Daoy (cell line): Measurements from ENCODE around the gene BRD3OS. TPM values are rescaled to one million over a fixed set of nuclear protein-coding genes. Genes with fewer than 3 reads are reported as not detected.

Experiments used
- DNase-seq: peaks from one replicate; pipeline ENCODE4 v3.0.0-alpha.2; 2015; ENCODE audit warnings: low read depth
- total RNA-seq: library from RNA; depleted of rRNA; stranded (reverse); fragments of >200 nt; shearing (Covaris generic); gene quantifications from 2 replicates; pipeline ENCODE4 v1.2.3, GENCODE V29; 2014

Gene BRD3OS
- total RNA-seq, 1 experiment from 2014 or later, result 12.8 TPM

DNA sequence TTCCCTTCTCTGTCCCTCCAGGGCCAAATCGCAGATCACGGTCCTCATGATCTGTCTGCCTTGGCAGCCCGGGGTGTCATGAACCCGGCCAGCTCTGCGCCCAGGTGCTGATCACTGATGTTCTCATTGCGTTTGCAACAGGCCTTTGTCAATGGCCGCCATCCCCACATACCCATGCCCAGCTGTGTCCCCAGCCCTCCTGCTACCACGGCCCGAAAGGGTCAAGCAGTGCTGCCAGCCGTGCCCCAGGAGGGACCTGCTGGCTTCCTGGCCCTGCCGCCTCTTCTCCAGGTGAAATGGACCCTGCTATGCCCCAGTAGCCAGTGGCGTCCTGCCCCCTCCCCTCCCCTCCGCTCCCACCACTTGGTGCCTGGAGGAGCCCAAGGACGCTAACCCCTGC, 20.4 kb upstream of the BRD3OS start:
- DNase-seq, result no peak

GRCh38 chr9:134005381-134005780, 19.9 kb upstream of the BRD3OS start:
- DNase-seq, result no peak

DNA sequence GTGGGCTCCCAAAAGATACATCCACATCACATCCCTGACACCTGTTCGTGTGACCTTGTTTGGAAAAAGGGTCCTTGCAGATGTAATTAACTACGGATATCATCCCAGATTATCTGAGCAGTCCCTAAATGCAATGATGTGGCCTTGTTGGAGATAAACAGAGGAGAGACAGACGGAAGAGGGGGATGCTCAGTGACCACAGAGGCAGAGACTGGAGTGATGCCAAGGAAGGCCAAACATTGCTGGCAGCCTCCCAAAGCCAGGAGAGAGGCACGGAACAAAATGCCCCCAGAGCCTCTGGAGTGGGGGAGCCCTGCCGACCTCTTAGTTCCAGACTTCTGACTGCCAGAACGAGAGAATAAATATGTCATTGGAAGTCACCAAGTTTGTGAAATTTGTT, 18.1 kb upstream of the BRD3OS start:
- no peak for DNase-seq

DNA sequence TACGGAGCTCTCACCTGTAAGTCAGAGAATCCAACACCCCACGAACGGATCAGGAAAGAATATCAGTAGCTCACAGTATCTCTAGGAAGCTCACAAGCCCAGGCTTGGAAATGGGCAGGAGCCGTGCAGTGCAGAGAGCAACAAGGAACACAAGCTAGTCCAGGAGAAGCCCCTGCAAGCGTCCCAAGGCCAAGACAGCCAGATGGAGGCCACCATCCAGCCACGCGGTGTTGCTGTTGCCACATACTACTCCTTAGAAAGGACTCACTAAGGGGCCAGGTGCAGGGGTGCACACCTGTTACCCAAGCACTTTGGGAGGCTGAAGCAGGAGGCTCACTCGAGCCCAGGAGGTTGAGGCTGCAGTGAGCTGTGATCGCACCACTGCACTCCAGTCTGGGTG, 17.7 kb upstream of the BRD3OS start:
- no peak for DNase-seq

DNA sequence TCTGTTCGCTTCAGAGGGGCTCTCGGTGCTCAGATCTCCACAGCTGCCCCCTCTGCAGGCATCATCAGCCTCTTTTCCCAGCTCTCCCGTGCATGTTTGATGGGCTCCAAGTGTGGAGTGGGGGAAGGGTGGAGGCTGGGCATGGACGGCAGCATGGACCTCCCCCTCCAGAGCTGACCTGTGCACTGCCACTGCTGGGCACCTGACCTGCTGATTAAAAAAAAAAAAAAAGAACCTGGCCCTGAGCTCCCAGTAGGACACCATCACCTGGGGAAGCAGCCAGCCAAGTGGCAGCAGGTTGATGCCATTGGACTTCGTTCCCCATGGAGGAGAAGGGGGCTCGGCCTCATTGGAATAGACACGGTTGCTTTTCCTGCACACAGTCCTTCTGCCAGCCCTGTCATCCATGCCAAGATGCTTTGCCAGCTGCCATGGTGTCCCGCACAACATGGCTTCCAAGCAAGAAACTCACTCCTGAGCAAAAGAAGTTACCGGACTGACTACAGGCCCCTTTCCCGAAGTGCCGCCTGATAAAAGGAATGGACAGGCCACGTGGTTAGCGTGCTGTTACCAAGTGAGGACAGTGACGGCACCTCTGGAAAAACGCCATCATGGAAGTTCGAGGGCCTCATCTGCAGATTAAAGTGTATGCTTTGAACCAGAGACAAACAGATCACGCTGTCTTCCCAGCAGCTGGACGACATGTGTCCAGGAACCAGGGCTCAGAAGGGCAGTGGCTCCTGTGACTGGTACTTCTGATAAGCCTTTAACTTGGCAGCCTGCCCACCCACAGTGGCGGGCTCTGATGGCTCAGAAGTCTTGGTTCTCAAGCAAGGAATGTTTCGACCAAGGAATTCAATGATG, 14.7 kb upstream of the BRD3OS start:
- peak; percentile 35 for DNase-seq

DNA sequence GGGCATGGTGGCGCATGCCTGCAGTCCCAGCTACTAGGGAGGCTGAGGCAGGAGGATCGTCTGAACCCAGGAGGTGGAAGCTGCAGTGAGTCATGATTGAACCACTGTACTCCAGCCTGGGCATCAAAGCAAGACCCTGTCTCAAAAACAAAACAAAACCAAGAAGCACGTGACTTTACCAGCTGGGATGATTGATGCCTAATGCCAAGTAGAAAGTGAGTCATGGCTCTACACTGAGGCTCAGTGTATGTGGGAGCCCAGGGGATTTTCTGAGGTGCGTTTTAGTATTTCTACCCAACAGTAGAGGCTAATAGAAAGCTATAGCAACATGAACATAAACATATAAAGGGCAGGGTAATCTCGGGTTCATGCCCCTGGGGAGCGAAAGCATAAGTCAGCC, 13.9 kb upstream of the BRD3OS start:
- DNase-seq, result no peak

DNA sequence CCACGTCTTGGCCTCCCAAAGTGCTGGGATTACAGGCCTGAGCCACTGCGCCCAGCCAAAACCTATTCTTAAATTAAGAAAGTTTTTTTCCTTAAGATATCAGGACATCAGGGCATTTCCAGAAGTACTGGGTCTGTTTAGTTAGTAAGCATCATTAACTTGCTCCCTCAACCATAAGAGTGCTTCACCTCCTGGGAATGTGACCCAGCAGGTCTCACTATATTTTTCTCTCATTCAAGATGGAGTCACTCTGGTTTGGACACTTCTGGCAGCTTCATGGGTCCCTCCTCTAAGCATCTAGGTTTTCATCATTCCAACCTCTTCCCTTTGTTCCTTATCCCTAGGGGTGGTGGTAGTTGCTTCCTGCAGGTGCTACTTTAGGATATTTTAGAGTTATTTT, 10.3 kb upstream of the BRD3OS start:
- DNase-seq, result no peak

GRCh38 chr9:134024214-134024792, 978 bp upstream of the BRD3OS start:
- DNase-seq, result peak; percentile 1

- peak; percentile 56 for DNase-seq
Observed at GRCh38 chr9:134025606-134026541, 593 bp downstream of the BRD3OS start.

GRCh38 chr9:134026581-134026980, 1.3 kb downstream of the BRD3OS start:
- DNase-seq, result peak; percentile 3

GRCh38 chr9:134026981-134027380, 1.7 kb downstream of the BRD3OS start:
- DNase-seq, result no peak

- DNase-seq, result peak; percentile 1
Observed at GRCh38 chr9:134027561-134027960, 2.3 kb downstream of the BRD3OS start.

DNA sequence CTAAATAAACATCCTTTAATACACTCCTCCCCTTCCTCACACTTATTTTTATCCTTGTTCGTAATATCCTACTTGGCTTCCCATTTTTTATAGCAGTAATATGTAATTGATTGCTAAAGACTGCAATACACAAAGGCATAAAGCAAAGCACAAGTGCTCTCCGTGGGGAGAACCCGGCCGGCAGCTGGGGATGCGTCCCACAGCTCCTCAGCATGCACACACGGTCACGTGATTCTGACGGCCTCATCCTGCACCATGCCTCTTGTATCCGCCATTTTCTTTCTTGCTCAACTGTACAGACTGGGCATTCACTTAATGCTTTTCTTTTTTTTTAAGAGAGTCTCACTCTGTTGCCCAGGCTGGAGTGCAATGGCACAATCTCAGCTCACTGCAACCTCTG, 2.8 kb downstream of the BRD3OS start:
- DNase-seq, result peak; percentile 2

- DNase-seq, result peak; percentile 2
Observed at GRCh38 chr9:134028575-134029247, 3.4 kb downstream of the BRD3OS start.

DNA sequence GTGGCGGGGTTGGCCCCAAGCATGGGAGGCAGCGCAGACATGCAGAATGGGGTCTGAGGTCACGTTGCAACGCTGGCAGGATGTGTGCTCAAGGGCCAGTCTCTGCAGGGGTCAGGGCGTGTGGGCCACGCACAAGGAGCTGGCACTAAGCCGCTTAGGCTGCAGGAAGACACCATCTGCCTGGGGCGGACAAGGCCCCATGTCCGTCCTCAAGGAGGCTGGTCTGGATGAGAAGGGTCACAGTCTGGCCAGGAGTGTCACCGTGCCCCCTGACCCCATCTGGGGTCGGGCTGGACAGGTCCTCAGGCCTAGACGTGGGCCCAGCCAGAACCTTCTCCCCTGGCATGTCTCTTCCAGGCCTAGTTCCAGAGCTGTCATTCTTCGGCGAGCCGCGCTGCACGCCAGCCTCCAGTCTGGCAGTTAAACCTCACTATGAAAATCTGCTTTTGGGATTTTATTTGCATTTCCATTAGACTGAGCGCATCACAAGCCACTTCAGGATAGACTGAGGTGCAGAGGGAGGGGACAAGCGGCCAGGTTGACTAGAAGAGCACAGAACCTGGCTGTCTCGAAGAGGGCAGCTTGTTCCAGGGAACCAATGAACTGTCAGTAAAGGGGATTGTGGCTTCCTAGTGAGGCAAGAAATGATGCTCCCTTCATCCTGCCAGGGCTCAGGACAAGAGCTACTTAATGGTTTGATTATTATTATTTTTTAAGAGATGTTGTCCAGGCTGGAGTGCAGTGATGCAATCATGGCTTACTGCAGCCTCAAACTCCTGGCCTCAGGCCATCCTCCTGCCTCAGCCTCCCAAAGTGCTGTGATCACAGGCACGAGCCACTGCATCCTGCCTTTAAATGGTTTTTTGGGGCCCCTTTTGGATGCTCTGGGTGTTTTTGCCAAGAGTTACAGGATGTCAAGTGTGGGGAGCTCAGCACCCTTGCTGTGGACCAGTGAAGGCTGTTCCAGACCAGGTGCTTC, 4.3 kb downstream of the BRD3OS start:
- DNase-seq, result peak; percentile 4

- DNase-seq, result peak; percentile 3
Observed at GRCh38 chr9:134030821-134031470, 5.7 kb downstream of the BRD3OS start.

GRCh38 chr9:134031783-134032182, 6.5 kb downstream of the BRD3OS start:
- DNase-seq, result peak; percentile 4

- DNase-seq, result peak; percentile 2
Observed at GRCh38 chr9:134032456-134033222, 7.4 kb downstream of the BRD3OS start.
